ENCODE results near the gene GJD2.

GJD2 gene

DNA sequence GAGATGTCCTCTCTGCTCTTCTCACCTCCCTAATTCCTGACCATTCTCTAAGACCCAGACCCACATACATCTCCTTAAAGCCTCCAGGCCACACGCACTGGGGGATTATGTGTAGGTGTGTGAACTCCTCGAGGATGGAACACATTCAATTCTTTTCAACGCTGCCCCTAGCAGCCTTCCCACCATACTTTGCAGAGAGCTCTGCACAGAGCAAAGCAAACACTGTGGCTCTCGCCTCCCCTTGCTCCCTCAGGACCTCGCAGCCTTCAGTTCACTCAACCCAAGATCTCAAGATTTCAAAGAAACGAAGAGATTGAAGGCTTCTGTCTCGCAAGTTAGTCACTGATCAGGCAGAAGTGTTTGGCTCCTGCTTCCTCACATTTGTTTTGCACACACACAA, 34.5 kb upstream of the GJD2 start:
- in situ Hi-C loops (cut with MboI; ENCODE audit: low sequenced_read_pairs), result no loop called here
- H3K9me3 ChIP-seq, result no peaks in the 10 kb centered on the region
- H3K36me3 ChIP-seq (replicated peaks), result no peaks in the 10 kb centered on the region
- no peaks in the 10 kb centered on the region for H3K27me3 ChIP-seq (ENCODE audit: low read depth)
- no peaks in the 10 kb centered on the region for H3K4me1 ChIP-seq
- DNase-seq (ENCODE audit: low spot score in 2 of 2), result no peak
- no peak overlapping the region for H3K4me3 ChIP-seq

DNA sequence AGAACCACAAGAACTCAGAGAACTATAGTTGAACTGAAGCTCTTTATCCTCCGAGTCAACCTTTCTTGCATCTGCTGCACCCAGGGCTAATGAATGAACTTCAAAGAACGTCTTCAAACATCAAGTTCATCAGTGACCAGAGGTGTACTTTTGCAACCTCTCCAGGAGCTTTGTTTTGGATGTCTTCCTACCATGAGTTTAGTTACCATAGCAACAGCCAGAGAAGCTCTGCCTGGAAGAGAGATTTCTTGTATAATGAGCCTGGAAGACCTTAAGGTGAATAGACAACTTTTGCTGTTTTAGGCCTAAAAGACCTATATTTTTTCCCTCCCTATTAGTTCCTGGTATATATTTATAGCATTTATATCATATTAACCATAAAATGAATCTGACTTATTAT, 31.4 kb upstream of the GJD2 start:
- in situ Hi-C loops (cut with MboI; ENCODE audit: low sequenced_read_pairs), result no loop called here
- no peak for DNase-seq (ENCODE audit: low spot score in 2 of 2)
- H3K4me3 ChIP-seq, result no peak overlapping the region
- no peaks in the 10 kb centered on the region for H3K27me3 ChIP-seq (ENCODE audit: low read depth)
- H3K36me3 ChIP-seq (replicated peaks), result no peaks in the 10 kb centered on the region
- no peaks in the 10 kb centered on the region for H3K4me1 ChIP-seq
- H3K9me3 ChIP-seq, result no peaks in the 10 kb centered on the region

DNA sequence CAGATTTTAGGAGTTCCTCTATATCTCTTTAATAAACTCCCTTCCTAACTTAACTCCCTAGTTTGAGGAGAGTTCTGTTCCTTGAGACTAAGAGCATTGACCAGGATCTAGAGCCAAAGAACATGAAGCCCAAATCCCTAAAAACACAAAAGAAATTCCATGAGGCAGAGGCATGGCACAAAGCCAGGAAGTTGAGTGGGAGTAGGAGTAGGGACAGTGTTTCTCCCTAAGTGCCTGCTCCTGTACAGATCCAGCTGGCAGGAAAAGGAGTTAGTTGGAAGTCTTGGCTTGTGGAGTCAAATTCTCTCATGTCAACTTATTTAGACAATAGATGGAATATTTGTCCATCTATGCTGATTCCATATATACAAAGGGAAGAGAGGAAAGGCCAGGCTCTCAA, 29.2 kb upstream of the GJD2 start:
- H3K27me3 ChIP-seq (ENCODE audit: low read depth), result no peaks in the 10 kb centered on the region
- DNase-seq (ENCODE audit: low spot score in 2 of 2), result no peak
- no peak overlapping the region for H3K4me3 ChIP-seq
- H3K36me3 ChIP-seq (replicated peaks), result no peaks in the 10 kb centered on the region
- H3K4me1 ChIP-seq, result no peaks in the 10 kb centered on the region
- no peaks in the 10 kb centered on the region for H3K9me3 ChIP-seq
- in situ Hi-C loops (cut with MboI; ENCODE audit: low sequenced_read_pairs), result no loop called here

DNA sequence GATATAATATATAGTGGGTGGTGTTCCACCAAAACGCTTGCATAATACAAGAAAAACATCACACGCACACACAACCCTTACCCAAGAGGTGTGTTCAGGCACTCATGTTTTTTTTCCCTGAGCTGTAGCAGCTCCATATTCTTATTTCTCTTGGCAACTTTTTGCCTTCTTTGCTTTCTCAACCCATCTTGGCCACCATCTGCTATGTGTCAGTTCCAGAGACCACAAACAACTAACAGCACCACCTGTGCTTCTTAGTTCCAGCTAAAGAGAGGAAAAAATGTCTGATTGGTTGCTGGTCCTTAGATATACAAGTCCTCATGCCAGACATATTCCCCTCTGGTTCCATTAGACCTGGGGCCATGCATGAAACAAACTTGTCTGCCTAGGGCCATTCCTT, 28.6 kb upstream of the GJD2 start:
- no peaks in the 10 kb centered on the region for H3K9me3 ChIP-seq
- H3K36me3 ChIP-seq (replicated peaks), result no peaks in the 10 kb centered on the region
- H3K27me3 ChIP-seq (ENCODE audit: low read depth), result no peaks in the 10 kb centered on the region
- in situ Hi-C loops (cut with MboI; ENCODE audit: low sequenced_read_pairs), result no loop called here
- DNase-seq (ENCODE audit: low spot score in 2 of 2), result no peak
- H3K4me1 ChIP-seq, result no peaks in the 10 kb centered on the region
- no peak overlapping the region for H3K4me3 ChIP-seq

DNA sequence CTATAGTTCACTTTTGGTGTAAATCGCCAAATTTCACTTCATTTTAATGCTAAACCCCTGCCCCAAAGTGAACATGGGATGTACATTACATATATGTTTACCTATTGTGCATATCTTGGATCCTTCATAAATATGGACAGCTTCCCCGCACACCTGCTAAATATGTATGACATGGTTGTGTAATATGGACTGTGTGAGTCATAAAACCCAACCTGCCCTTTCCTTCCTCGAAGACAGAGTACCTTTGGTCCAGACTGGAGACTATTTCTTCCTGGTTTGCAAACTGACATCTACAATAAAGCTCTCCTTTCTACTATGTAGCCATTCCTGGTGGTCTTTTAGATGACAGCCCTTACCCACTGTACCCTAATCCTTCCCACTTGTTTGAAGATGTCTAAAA, 28.1 kb upstream of the GJD2 start:
- no peak overlapping the region for H3K4me3 ChIP-seq
- H3K36me3 ChIP-seq (replicated peaks), result no peaks in the 10 kb centered on the region
- in situ Hi-C loops (cut with MboI; ENCODE audit: low sequenced_read_pairs), result no loop called here
- no peaks in the 10 kb centered on the region for H3K27me3 ChIP-seq (ENCODE audit: low read depth)
- H3K9me3 ChIP-seq, result no peaks in the 10 kb centered on the region
- H3K4me1 ChIP-seq, result no peaks in the 10 kb centered on the region
- no peak for DNase-seq (ENCODE audit: low spot score in 2 of 2)

DNA sequence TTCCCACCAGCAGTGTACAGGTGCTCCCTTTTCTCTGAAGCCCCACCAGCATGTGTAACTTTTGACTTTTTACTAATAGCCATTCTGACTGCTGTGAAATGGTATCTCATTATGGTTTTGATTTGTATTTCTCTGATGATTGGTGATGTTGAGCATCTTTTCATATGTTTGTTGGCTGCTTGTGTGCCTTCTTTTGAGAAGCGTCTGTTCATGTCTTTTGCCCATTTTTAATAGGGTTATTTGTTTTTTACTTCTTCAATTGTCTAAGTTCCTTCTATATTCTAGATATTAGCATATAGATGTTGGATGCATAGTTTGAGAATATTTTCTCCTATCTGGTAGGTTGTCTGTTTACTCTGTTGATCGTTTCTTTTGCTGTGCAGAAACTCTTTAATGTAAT, 25.9 kb upstream of the GJD2 start:
- in situ Hi-C loops (cut with MboI; ENCODE audit: low sequenced_read_pairs), result no loop called here
- no peaks in the 10 kb centered on the region for H3K9me3 ChIP-seq
- no peaks in the 10 kb centered on the region for H3K4me1 ChIP-seq
- no peak overlapping the region for H3K4me3 ChIP-seq
- no peaks in the 10 kb centered on the region for H3K36me3 ChIP-seq (replicated peaks)
- no peak for DNase-seq (ENCODE audit: low spot score in 2 of 2)
- no peaks in the 10 kb centered on the region for H3K27me3 ChIP-seq (ENCODE audit: low read depth)

DNA sequence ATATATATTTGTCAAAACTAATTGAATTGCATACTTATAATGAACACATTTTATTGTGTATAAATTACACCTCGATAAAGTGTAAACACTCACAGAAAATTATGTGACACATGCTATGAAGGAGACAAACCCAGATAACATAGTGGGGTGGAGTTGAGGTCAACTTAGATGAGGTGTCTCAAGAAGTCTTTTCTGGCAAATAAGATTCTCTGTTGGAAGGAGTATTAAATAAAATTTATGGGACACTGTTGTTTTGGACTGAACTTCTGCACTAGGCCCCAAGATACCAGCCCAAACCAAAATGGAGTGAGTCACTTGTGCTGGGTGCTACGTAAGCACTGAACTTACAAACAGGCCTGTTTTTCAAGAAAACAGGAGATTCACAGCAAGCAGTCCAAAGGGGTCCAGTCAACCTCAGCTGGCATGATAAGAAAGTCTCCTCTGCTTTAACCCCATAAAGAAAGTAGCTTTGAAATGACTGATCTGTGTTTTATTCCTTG, 21.9 kb upstream of the GJD2 start:
- no peak for DNase-seq (ENCODE audit: low spot score in 2 of 2)
- in situ Hi-C loops (cut with MboI; ENCODE audit: low sequenced_read_pairs), result no loop called here

DNA sequence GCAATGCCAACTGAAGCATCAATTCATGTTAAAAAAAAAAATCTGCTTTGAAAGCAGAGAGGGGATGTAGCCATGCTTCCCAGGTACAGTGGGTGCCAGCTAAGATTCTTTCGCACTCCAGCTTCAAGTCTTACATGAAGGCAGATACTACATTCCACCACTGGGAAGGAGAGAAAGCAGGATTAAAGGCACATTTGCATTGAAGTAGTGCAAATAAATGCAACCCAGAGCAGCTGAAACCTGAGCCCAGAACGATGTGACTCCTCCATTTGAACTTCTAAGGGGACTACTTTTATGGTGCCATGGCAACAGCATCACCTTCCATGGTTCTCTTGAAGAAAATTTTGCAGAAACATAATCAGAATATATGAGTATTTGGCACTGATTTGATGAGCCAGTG, 19.1 kb upstream of the GJD2 start:
- DNase-seq (ENCODE audit: low spot score in 2 of 2), result no peak
- no peaks in the 10 kb centered on the region for H3K36me3 ChIP-seq (replicated peaks)
- in situ Hi-C loops (cut with MboI; ENCODE audit: low sequenced_read_pairs), result no loop called here
- H3K4me1 ChIP-seq, result no peaks in the 10 kb centered on the region
- H3K27me3 ChIP-seq (ENCODE audit: low read depth), result no peaks in the 10 kb centered on the region
- no peaks in the 10 kb centered on the region for H3K9me3 ChIP-seq
- H3K4me3 ChIP-seq, result no peak overlapping the region

More for the DNA sequence above, 21.9 kb upstream of the GJD2 start:
- no peaks in the 10 kb centered on the region for H3K36me3 ChIP-seq (replicated peaks)
- H3K27me3 ChIP-seq (ENCODE audit: low read depth), result no peaks in the 10 kb centered on the region
- H3K9me3 ChIP-seq, result no peaks in the 10 kb centered on the region
- no peak overlapping the region for H3K4me3 ChIP-seq
- H3K4me1 ChIP-seq, result no peaks in the 10 kb centered on the region

DNA sequence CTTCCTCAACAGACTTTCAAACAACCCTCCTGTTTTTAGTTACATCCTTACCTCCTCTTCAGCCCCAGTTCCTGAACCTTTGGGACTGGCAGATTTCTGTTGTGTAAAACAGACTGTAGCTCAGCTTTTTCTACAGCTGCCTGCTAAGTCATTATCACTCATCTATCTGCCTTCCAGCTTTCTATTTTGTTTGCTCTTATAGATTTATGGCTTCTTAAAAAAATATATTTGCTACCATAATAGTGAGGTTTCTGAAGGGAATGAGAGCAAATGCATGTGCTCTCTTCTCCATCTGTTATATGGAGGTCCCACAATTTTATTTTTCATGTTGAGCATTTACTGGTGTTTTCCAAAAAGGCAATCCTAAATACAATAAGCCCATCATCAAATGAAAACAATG, 18.2 kb upstream of the GJD2 start:
- Histone ChIP-seq H3K27me3 (ENCODE audit: low read depth) (no peaks in the 10 kb centered on the region), H3K4me3 (no peak overlapping the region), H3K36me3 (replicated peaks) (no peaks in the 10 kb centered on the region), H3K9me3 (no peaks in the 10 kb centered on the region), H3K4me1 (no peaks in the 10 kb centered on the region)
- no peak for DNase-seq (ENCODE audit: low spot score in 2 of 2)
- in situ Hi-C loops (cut with MboI; ENCODE audit: low sequenced_read_pairs), result no loop called here

DNA sequence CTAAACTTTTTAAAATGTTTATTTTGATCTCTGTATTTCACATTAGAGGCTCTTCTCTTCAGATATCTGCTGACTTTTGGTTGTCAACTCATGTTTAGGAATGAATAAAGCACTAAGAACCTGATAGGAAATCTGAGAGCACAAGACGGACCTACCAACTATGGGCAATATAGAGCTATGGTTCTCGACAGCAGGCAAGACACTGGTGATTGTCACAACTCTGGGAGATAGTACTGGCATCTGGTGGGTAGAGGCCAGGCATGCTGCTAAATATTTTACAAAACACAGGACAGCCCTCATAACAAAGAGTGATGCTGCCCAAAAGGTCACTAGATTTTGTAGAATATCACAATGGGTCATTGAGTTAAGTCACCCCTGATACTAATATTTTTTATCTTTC, 17.5 kb upstream of the GJD2 start:
- no peaks in the 10 kb centered on the region for H3K4me1 ChIP-seq
- H3K9me3 ChIP-seq, result no peaks in the 10 kb centered on the region
- no peaks in the 10 kb centered on the region for H3K36me3 ChIP-seq (replicated peaks)
- H3K4me3 ChIP-seq, result no peak overlapping the region
- no peaks in the 10 kb centered on the region for H3K27me3 ChIP-seq (ENCODE audit: low read depth)
- no peak for DNase-seq (ENCODE audit: low spot score in 2 of 2)
- in situ Hi-C loops (cut with MboI; ENCODE audit: low sequenced_read_pairs), result no loop called here

DNA sequence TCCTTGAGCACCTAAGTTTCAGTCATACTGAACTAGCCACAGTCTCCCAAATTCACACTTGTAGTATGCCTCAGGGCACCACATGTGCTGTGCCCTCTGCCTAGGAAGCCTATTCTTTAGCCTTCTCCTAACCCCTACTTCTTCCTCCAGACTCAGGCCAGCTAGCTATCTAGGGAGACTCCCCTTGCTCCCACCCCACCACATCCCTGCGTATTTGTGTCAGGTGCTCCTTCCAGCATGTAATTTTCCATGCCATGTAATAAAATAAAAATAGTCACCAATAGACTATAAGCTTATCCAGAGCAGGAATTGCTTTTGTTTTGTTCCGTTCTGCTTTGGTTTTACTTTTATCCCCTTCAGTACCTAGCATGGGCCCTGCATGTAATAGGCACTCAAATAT, 14.9 kb upstream of the GJD2 start:
- in situ Hi-C loops (cut with MboI; ENCODE audit: low sequenced_read_pairs), result no loop called here
- Histone ChIP-seq H3K9me3 (no peaks in the 10 kb centered on the region), H3K4me1 (no peaks in the 10 kb centered on the region), H3K27me3 (ENCODE audit: low read depth) (no peaks in the 10 kb centered on the region), H3K4me3 (no peak overlapping the region), H3K36me3 (replicated peaks) (no peaks in the 10 kb centered on the region)
- DNase-seq (ENCODE audit: low spot score in 2 of 2), result no peak

DNA sequence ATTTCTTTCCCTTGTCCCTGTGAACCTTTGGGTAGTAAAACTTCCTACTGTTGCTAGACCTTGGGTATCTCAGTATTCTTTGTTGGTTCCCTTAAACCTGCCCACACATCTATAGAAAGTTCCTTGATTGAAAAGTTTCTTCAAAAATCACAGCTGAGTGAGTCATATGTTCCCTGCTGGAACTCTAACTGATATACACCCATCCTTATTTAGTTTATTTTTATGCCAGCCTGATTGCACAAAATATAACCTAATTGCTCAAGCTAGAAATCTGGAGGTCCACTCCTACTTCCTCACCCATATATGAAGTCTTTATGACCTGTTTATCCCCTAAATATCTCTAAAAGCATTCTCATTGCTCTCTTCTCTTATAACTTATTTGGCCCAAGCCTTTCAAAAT, 13.7 kb upstream of the GJD2 start:
- in situ Hi-C loops (cut with MboI; ENCODE audit: low sequenced_read_pairs), result no loop called here
- no peak for DNase-seq (ENCODE audit: low spot score in 2 of 2)

DNA sequence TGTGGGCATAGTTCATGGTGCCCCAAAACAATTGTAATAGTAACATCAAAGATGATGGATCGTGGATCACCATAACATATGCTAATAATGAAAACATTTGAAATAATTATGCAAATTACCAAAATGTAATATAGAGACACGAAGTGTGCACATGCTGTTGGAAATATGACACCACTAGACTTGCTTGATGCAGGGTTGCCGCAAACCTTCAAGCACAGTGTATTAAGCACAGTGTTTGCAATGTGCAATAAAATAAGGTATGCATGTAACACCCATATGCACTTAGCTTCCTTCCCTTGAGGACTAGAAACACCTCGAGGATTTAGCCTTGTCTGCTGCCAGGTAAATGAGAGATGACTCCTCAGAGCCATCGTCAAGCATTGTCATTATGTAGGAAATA, 10.9 kb upstream of the GJD2 start:
- no peak for DNase-seq (ENCODE audit: low spot score in 2 of 2)
- H3K36me3 ChIP-seq (replicated peaks), result no peaks in the 10 kb centered on the region
- H3K27me3 ChIP-seq (ENCODE audit: low read depth), result no peaks in the 10 kb centered on the region; the same call in 1 of the 2 replicates
- no peaks in the 10 kb centered on the region for H3K9me3 ChIP-seq
- H3K4me1 ChIP-seq, result no peaks in the 10 kb centered on the region
- no peak overlapping the region for H3K4me3 ChIP-seq
- in situ Hi-C loops (cut with MboI; ENCODE audit: low sequenced_read_pairs), result no loop called here

More for the DNA sequence above, 13.7 kb upstream of the GJD2 start:
- Histone ChIP-seq H3K4me1 (no peaks in the 10 kb centered on the region), H3K27me3 (ENCODE audit: low read depth) (no peaks in the 10 kb centered on the region), H3K9me3 (no peaks in the 10 kb centered on the region), H3K36me3 (replicated peaks) (no peaks in the 10 kb centered on the region), H3K4me3 (no peak overlapping the region)

DNA sequence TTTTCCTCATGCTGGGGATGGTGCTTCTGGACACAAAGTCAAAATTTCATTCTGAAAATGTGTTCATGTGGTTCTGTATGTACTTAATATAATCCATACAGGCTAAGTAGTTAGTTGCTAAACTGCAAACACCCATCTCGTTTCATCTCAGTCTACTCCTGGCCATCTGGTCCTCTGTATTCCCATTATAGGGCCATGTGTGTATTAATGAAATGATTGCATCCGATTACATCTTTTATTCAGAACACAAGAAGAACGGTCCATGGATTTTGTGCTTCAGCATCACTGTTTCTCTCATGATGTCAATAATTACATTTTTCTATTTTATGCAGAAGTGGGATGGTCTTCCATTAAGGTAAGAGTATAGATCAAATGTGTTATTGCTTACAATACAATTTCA, 6.1 kb upstream of the GJD2 start:
- Histone ChIP-seq H3K27me3 (ENCODE audit: low read depth) (peaks cover 26% of the 10 kb centered on the region), H3K4me1 (no peaks in the 10 kb centered on the region)
- in situ Hi-C loops (cut with MboI; ENCODE audit: low sequenced_read_pairs), result no loop called here

DNA sequence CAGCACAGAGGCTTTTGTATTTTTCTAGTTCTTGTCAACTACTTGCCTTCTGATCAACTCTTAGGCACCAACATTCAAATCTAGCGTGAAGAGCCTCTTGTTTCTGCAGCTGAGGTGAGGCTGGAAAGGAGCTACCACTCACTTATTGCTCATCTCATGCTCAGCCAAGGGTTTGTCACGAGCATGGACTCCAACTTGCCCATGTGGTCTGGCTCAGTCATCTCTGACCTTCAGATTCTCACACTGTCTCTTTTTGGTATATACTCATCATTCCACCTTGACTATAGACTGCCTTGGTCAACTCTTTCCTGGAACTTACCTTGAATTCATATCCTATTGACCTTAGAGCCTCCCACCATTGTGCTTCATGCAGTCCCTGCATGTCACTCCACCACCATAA, 5.2 kb upstream of the GJD2 start:
- in situ Hi-C loops (cut with MboI; ENCODE audit: low sequenced_read_pairs), result no loop called here
- Histone ChIP-seq H3K4me1 (no peaks in the 10 kb centered on the region), H3K9me3 (no peaks in the 10 kb centered on the region), H3K36me3 (replicated peaks) (no peaks in the 10 kb centered on the region), H3K4me3 (no peak overlapping the region), H3K27me3 (ENCODE audit: low read depth) (peaks cover 35% of the 10 kb centered on the region)
- no peak for DNase-seq (ENCODE audit: low spot score in 2 of 2)

More for the DNA sequence above, 6.1 kb upstream of the GJD2 start:
- Histone ChIP-seq H3K4me3 (no peak overlapping the region), H3K9me3 (no peaks in the 10 kb centered on the region), H3K36me3 (replicated peaks) (no peaks in the 10 kb centered on the region)
- no peak for DNase-seq (ENCODE audit: low spot score in 2 of 2)
